NCI-H146 treated with DMSO at 0.1 percent for 48 hours (cell line): Measurements from ENCODE around the gene DENND5B.
"Not testable (repeated sequence)": the region's sequence is repeated elsewhere in the genome, so short reads cannot be mapped to it uniquely, and the experiment has no call there.

ENCODE experiments used
- DNase-seq: peaks from one replicate; lab custom pipeline; 2025; ENCODE audit not compliant: unreplicated experiment; lab: John Stamatoyannopoulos, UW

DENND5B gene

DNA sequence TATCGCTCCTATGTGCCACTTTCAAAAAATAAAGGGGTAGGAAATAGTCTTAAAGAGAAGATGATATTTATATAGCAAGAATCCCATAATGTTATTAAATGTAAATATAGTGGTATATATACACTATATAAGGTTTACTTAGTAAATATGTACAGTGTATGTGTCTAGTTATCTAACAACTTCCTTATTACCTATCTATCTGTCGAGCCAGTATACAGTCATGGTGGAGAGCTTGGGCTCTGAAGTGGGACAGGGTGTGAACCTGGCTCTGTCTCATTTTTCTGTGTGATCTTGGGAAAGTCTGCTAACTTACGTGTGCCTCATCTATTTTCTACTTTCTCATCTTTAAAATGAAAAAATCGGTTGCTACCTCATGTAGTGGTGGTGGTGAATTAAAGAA lies 202.2 kb downstream of the DENND5B start:
- DNase-seq = no peak

DNA sequence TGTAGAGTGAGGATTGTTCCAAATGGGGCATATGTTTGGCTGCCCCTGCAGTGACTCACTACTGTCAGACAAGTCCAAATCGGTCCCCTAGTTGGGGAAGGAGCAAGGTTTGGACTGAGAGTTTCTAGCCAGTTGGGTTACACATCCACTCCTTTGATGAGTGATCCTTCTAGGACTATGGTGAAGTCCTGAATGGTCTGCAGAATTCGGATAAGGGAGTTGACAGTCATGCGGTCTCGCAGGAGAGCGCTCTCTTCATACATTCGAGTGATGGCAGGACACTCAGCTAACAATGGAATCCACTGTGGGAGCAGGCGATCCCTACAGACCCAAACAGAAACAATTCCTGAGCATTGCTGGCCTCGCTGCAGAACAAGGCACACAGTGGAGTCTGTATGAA lies 203.5 kb downstream of the DENND5B start:
- DNase-seq = no peak

DNA sequence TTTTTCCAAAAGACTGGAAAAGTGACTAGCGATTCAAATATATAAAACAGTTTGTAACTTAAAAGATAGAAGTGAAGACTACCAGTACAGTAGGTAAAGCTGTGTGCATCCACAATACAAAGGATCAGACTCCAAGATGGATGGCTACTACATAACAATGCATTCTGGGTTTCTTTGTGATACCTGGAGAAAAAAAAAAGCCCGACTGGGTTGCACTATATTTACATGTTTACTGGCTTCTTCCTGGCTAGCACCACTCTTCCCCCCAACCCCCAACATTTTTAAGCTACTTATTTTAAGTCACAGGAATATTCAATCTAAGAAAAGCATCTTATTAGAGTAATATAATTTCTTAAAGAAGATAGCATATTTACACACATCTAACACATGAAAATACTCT lies 203.9 kb downstream of the DENND5B start:
- no peak for DNase-seq

DNA sequence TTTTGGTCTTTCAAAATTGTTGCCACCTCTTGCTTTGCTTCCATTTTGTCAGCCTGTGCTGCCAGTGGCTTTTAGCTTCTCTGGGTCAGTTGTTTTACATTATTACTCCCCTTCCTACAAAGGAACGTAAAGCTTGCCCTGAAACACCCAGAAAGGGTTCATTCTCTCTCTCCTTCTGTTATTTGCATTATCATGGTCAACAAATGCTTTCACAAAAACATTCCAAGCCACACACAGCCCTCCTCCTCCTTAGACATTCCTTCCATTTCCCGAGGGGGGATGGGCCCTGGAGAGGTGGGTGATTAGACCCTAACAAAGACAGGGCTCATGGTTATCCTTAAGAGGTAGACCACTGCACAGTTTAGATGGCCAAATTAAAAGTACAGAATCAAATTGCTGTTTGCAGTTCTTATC lies 204.6 kb downstream of the DENND5B start:
- no peak for DNase-seq

GRCh38 chr12:31377210-31377609 lies 213.7 kb downstream of the DENND5B start:
- DNase-seq = not testable (repeated sequence)

DNA sequence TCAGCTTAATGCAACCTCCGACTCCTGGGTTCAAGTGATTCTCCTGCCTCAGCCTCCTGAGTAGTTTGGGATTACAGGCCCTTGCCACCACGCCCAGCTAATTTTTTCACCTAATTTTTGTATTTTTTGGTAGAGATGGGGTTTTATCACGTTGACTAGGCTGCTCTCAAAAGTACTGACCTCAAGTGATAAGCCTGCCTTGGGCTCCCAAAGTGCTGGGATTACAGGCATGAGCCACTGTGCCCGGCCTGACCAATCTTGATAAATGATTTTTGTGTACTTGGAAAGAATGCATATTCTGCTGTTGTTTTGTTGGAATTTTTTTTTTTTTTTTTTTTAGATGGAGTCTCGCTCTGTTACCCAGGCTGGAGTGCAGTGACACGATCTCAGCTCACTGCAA lies 215.5 kb downstream of the DENND5B start:
- not testable (repeated sequence) for DNase-seq

GRCh38 chr12:31371256-31371620 lies 219.7 kb downstream of the DENND5B start:
- no peak for DNase-seq

GRCh38 chr12:31370531-31371255 lies 220.2 kb downstream of the DENND5B start:
- no peak for DNase-seq

- no peak for DNase-seq
Observed at GRCh38 chr12:31369712-31370521, 221.0 kb downstream of the DENND5B start.

DNA sequence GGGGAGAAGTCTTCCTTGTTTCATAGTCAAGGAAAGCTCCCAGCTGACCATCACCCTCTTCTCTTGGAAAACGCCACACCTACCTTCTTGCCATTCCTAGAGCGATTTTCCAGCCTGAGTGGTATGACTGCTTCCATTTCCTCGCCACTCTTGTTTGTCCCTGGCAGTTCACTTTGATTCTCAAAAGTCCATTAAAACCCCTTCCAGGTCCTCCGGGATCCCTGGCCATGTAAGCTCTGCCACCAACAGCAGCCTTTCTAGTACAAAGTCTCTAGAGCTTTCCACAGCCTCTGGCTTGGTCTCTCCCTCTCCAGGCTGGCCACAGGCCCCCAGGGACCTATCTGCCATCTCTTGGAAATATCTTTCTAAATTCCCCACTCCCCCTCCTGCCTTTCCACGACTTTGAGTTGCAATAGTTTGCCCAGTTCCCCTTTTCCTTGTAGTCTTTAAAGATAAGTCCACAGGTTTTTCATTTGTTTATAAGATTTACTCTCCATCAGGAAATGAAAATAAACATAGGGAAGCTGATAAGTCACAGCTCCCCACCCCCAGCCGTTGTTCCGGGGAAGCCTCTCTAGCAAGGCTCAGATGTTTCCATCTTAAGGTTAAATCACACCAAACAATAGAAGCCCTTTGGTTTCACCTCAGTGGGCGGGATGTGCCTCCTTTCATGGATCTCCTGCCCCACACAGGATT lies 222.1 kb downstream of the DENND5B start:
- DNase-seq = no peak

DNA sequence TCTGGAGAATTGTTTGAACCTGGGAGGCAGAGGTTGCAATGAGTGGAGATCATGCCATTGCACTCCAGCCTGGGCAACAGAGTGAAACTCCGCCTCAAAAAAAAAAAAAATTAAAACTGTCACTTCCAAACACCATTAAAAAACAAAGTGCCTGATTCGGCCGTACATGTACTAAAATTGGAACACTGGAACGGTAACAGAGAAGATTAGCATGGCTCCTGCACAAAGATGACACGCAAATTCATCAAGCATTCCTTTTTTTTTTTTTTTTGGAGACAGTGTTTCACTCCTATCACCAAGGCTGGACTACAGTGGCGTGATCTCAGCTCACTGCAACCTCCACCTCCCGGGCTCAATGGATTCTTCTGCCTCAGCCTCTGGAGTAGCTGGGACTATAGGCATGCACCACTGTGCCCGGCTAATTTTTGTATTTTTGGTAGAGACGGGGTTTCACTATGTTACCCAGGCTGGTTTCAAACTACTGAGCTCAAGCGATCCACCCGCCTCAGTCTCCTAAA lies 224.8 kb downstream of the DENND5B start:
- no peak for DNase-seq

GRCh38 chr12:31363831-31364230 lies 227.1 kb downstream of the DENND5B start:
- DNase-seq = no peak

DNA sequence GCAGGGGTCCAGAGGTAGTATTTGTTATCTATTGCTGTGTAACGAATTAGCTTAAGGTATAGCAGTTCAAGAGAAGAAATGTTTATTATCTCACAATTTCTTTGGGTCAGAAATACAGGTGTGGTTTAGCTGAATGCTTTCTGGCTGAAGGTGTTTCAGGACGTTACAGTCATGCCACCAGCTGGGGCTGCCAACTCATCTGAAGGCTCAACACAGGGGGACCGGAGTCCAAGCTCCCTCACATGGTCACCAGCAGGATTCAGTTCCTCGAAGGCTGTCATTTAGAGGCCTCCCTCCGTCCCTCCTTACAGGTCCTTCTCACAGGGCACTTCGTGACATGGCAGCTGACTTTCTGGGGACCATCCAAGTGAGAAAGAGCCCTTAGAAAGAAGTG lies 227.5 kb downstream of the DENND5B start:
- no peak for DNase-seq

DNA sequence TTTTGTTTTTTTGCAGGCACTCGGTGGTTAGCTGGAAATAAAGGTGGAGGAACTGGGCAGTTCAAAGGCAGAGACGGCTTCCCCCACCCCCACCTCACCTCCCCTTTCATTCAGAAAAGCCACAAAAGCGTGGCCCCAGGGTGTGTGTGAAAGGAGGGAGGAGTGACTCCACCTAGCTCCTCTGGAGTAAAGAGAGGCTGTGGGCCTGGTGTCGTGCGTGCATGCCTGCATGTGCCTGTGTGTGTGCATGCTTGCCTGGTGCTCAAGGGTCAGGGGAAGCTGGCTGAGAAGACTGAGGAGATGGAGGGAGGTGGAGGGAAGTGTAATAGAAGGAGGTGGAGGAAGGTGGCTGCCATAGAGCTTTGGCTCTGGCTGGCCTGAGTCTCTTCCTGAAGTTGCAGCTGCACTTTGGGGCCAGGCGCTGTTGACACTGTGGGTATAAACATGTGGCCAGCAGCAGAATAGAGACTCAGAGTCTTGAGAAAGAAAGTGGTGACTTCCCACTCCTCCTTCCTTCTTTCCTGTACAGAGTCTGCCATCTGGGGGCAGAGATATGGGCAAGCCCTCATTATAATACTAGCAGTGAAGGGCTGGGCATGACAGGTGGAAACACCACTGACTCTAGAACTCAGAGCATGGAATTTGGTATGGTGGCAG lies 228.0 kb downstream of the DENND5B start:
- peak; percentile 76 for DNase-seq

GRCh38 chr12:31362115-31362758 lies 228.7 kb downstream of the DENND5B start:
- peak; percentile 88 for DNase-seq

- DNase-seq = no peak
Observed at GRCh38 chr12:31361730-31362114, 229.2 kb downstream of the DENND5B start.

GRCh38 chr12:31355747-31356107 lies 235.2 kb downstream of the DENND5B start:
- no peak for DNase-seq

- DNase-seq = peak; percentile 90
Observed at GRCh38 chr12:31353750-31354708, 236.9 kb downstream of the DENND5B start.

GRCh38 chr12:31346267-31346666 lies 244.7 kb downstream of the DENND5B start:
- no peak for DNase-seq

GRCh38 chr12:31343139-31343538 lies 247.8 kb downstream of the DENND5B start:
- no peak for DNase-seq
